ENCODE results near the gene NT5M.

NT5M gene

DNA sequence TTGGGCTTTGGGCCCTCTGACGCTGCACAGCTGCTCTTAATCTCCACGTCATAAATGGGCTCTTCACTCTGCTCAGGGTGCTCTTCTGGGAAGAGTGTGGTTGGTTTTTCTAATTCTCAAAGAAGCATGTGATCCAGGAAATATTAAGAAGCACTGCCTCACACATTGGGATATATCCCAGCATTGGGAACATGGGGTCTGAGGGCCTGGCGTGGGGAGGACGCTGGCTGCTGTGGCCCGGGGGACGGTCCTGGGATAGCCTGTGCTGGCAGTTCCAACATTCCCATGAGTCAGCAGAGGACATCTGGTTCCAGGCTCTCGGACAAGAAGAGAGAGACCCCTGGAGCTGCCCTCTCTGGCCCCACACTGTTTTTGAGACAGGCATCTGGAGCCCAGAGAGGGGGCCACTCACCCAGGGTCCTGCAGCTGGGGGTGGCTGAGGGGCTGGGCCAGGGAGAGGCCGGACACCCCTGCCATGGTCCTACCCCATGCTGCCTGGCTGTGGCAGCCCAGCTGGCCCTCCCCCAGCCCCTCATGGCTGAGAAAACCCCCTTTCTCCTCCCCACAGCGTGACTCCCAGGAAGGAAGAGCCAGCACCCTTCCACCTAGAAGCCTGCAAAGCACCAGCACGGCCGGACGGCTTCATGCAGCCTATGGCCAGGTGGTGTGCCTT lies 58.8 kb downstream of the NT5M start:
- H3K27ac ChIP-seq, result no peak overlapping the region
- H3K36me3 ChIP-seq, result no peaks in the 10 kb centered on the region
- TF ChIP-seq, protein P1, sequence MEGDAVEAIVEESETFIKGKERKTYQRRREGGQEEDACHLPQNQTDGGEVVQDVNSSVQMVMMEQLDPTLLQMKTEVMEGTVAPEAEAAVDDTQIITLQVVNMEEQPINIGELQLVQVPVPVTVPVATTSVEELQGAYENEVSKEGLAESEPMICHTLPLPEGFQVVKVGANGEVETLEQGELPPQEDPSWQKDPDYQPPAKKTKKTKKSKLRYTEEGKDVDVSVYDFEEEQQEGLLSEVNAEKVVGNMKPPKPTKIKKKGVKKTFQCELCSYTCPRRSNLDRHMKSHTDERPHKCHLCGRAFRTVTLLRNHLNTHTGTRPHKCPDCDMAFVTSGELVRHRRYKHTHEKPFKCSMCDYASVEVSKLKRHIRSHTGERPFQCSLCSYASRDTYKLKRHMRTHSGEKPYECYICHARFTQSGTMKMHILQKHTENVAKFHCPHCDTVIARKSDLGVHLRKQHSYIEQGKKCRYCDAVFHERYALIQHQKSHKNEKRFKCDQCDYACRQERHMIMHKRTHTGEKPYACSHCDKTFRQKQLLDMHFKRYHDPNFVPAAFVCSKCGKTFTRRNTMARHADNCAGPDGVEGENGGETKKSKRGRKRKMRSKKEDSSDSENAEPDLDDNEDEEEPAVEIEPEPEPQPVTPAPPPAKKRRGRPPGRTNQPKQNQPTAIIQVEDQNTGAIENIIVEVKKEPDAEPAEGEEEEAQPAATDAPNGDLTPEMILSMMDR (IDR thresholded peaks at IDR 0.05; ENCODE audit: low read depth, low read length), result no peak
- H3K9me3 ChIP-seq (ENCODE audit: severe bottlenecking), result peaks cover 7% of the 10 kb centered on the region
- no peaks in the 10 kb centered on the region for H3K27me3 ChIP-seq (ENCODE audit: insufficient read depth, low read depth, severe bottlenecking)
- no peak overlapping the region for H3K4me3 ChIP-seq (ENCODE audit: low read depth, low read length)
- no peak for DNase-seq

DNA sequence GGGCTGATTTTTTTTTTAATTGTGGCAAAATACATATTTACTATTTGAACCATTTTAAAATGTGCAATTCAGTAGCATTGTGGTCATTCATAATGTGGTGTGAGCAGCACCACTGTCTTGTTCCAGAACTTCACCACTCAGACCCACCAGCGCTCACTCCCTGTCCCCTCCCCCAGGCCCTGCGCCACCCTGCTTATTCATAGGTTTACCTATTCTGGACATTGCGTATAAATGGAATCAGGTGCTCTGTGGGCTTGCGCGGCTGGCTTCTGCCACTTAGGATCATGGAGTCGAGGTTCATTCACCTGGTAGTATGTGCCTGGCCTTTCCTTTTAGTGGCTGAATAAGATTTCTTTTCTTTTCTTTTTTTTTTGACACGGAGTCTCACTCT lies 59.4 kb downstream of the NT5M start:
- no peaks in the 10 kb centered on the region for H3K36me3 ChIP-seq

GRCh38 chr17:17363638-17364337 lies 60.6 kb downstream of the NT5M start:
- Histone ChIP-seq H3K9me3 (ENCODE audit: severe bottlenecking) (peaks cover 7% of the 10 kb centered on the region), H3K36me3 (no peaks in the 10 kb centered on the region), H3K4me3 (ENCODE audit: low read depth, low read length) (no peak overlapping the region), H3K27ac (no peak overlapping the region), H3K27me3 (ENCODE audit: insufficient read depth, low read depth, severe bottlenecking) (no peaks in the 10 kb centered on the region)
- no peak for DNase-seq
- TF ChIP-seq, protein P1 (IDR thresholded peaks at IDR 0.05; ENCODE audit: low read depth, low read length), result no peak

More for the DNA sequence above, 59.4 kb downstream of the NT5M start:
- DNase-seq, result no peak
- TF ChIP-seq, protein P1 (IDR thresholded peaks at IDR 0.05; ENCODE audit: low read depth, low read length), result no peak
- Histone ChIP-seq H3K4me3 (ENCODE audit: low read depth, low read length) (no peak overlapping the region), H3K27ac (no peak overlapping the region), H3K9me3 (ENCODE audit: severe bottlenecking) (peaks cover 7% of the 10 kb centered on the region), H3K27me3 (ENCODE audit: insufficient read depth, low read depth, severe bottlenecking) (no peaks in the 10 kb centered on the region)

DNA sequence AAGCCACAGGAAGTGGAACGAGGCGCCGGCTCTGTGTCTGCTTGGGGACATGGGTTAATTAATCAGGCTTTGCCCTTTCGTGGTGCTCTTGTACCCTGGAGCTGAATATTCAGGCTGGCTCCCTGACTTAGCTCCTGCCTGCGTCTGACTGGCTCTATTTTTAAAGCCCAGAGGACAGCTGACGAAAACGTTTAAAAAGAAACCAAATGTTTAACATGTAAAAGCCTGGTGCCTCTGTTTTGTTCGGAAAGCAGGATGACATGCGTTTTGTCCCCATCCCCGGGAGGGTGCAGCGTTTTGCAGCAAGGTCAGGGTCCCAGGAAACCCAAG lies 61.1 kb downstream of the NT5M start:
- Histone ChIP-seq H3K36me3 (no peaks in the 10 kb centered on the region), H3K9me3 (ENCODE audit: severe bottlenecking) (peaks cover 7% of the 10 kb centered on the region), H3K4me3 (ENCODE audit: low read depth, low read length) (no peak overlapping the region), H3K27ac (no peak overlapping the region), H3K27me3 (ENCODE audit: insufficient read depth, low read depth, severe bottlenecking) (no peaks in the 10 kb centered on the region)
- DNase-seq, result no peak
- TF ChIP-seq, protein P1 (IDR thresholded peaks at IDR 0.05; ENCODE audit: low read depth, low read length), result no peak

DNA sequence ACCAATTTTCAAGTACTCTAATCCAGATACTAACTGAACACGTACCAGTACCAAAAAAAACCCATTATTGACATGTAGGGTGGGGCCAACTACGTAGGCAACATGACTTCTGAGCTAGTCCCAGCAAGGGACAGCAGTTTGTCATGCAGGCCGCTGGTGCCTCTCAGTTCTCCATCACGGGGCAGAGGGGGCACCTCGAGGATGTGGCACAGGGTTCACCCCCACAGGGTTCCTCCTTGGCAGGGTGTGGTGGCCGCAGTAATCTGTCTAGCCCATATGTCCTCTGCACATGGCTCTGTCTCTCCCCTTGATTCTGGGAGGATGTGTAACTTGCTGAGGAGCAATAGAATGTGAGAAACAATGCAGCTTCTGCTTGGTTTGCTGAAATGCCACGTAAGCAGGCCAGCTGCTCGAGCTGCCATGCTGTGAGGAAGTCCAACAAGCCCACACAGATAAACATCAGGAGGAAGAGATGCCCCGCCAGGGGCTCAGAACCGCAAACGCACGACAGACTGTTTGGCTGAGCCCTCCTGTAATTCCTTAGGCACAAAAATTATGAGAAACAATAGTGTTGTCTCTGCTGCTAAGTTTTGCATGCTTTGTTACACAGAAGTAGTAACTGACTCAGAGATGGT lies 62.4 kb downstream of the NT5M start:
- TF ChIP-seq, protein P1 (IDR thresholded peaks at IDR 0.05; ENCODE audit: low read depth, low read length), result no peak
- H3K36me3 ChIP-seq, result no peaks in the 10 kb centered on the region
- no peak overlapping the region for H3K27ac ChIP-seq
- DNase-seq, result no peak
- H3K9me3 ChIP-seq (ENCODE audit: severe bottlenecking), result peaks cover 7% of the 10 kb centered on the region
- no peaks in the 10 kb centered on the region for H3K27me3 ChIP-seq (ENCODE audit: insufficient read depth, low read depth, severe bottlenecking)
- H3K4me3 ChIP-seq (ENCODE audit: low read depth, low read length), result no peak overlapping the region
